ENCODE results near the gene GALNTL6. TPM values are rescaled to one million over a fixed set of nuclear protein-coding genes. Genes with fewer than 3 reads are reported as not detected.

GALNTL6 gene
- total RNA-seq, 1 donor from 2014 or later, result not detected

- FAIRE-seq (no peak), DNase-seq (ENCODE audit: low read depth) (no peak)
- Histone ChIP-seq H3K36me3 (ENCODE audit: control insufficient read depth, insufficient read depth, low read length) (no peaks in the 10 kb centered on the region), H3K4me3 (ENCODE audit: low read depth, low read length) (no peak overlapping the region), H3K27me3 (ENCODE audit: control insufficient read depth, insufficient read depth, low read length) (no peaks in the 10 kb centered on the region)
- TF ChIP-seq CTCF (IDR thresholded peaks at IDR 0.05; ENCODE audit: insufficient read depth, low read length, severe bottlenecking), result no peak
These were observed 708.5 kb downstream of the GALNTL6 start for GRCh38 chr4:172521680-172522079.

GRCh38 chr4:172543249-172543648 is 730.0 kb downstream of the GALNTL6 start:
- FAIRE-seq (no peak), DNase-seq (ENCODE audit: low read depth) (no peak)
- Histone ChIP-seq H3K4me3 (ENCODE audit: low read depth, low read length) (no peak overlapping the region), H3K36me3 (ENCODE audit: control insufficient read depth, insufficient read depth, low read length) (no peaks in the 10 kb centered on the region), H3K27me3 (ENCODE audit: control insufficient read depth, insufficient read depth, low read length) (no peaks in the 10 kb centered on the region)
- no peak for TF ChIP-seq CTCF (IDR thresholded peaks at IDR 0.05; ENCODE audit: insufficient read depth, low read length, severe bottlenecking)

DNA sequence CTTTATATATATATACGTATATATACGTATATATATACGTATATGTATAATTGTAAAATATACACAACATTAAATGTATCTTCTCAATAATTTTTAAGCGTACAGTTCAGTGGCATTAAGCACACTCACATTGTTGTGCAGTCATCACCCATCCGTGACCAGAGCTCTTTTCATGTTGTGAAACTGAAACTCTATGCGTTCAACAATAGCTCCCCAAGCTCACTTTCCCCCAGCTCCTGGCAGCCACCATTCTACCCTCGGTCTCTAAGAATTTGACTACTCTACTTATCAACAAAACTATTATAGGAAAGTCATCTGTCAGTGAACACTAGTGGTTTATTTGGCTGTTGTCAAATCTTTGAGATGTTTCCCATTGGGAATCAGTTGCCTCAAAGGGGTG is 733.6 kb downstream of the GALNTL6 start:
- Histone ChIP-seq H3K36me3 (ENCODE audit: control insufficient read depth, insufficient read depth, low read length) (no peaks in the 10 kb centered on the region), H3K27me3 (ENCODE audit: control insufficient read depth, insufficient read depth, low read length) (no peaks in the 10 kb centered on the region), H3K4me3 (ENCODE audit: low read depth, low read length) (no peak overlapping the region)
- DNase-seq (ENCODE audit: low read depth) (no peak), FAIRE-seq (no peak)
- TF ChIP-seq CTCF (IDR thresholded peaks at IDR 0.05; ENCODE audit: insufficient read depth, low read length, severe bottlenecking), result no peak

- H3K36me3 ChIP-seq (ENCODE audit: control insufficient read depth, insufficient read depth, low read length), result no peaks in the 10 kb centered on the region
- FAIRE-seq (no peak), DNase-seq (ENCODE audit: low read depth) (no peak)
- H3K4me3 ChIP-seq (ENCODE audit: low read depth, low read length), result no peak overlapping the region
- H3K27me3 ChIP-seq (ENCODE audit: control insufficient read depth, insufficient read depth, low read length), result no peaks in the 10 kb centered on the region
- no peak for TF ChIP-seq CTCF (IDR thresholded peaks at IDR 0.05; ENCODE audit: insufficient read depth, low read length, severe bottlenecking)
These were observed 734.5 kb downstream of the GALNTL6 start for GRCh38 chr4:172547724-172548123.

- H3K36me3 ChIP-seq (ENCODE audit: control insufficient read depth, insufficient read depth, low read length), result no peaks in the 10 kb centered on the region
- DNase-seq (ENCODE audit: low read depth), result no peak
- FAIRE-seq, result no peak
- no peaks in the 10 kb centered on the region for H3K27me3 ChIP-seq (ENCODE audit: control insufficient read depth, insufficient read depth, low read length)
- TF ChIP-seq CTCF (IDR thresholded peaks at IDR 0.05; ENCODE audit: insufficient read depth, low read length, severe bottlenecking), result no peak
- H3K4me3 ChIP-seq (ENCODE audit: low read depth, low read length), result no peak overlapping the region
These were observed 740.0 kb downstream of the GALNTL6 start for GRCh38 chr4:172553216-172553615.

DNA sequence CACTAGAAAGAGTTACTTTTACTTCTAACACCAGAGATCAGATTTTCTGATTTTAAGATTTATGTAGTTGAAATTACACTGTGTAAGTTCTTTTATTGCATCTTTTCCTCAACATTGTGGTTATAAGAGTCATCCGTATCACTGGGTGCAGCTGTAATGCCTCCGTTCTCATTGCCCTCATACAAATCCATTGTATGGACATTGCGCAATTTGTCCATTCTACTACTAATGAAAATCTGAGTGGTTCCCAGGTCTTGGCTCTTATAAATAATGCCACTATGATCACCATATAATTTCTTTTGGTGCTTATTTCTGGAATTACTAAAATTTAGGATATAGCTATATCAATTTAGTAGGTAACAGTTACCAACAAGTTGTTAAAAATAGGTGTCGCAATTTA is 741.4 kb downstream of the GALNTL6 start:
- DNase-seq (ENCODE audit: low read depth) (no peak), FAIRE-seq (no peak)
- H3K4me3 ChIP-seq (ENCODE audit: low read depth, low read length), result no peak overlapping the region
- H3K36me3 ChIP-seq (ENCODE audit: control insufficient read depth, insufficient read depth, low read length), result no peaks in the 10 kb centered on the region
- no peaks in the 10 kb centered on the region for H3K27me3 ChIP-seq (ENCODE audit: control insufficient read depth, insufficient read depth, low read length)
- no peak for TF ChIP-seq CTCF (IDR thresholded peaks at IDR 0.05; ENCODE audit: insufficient read depth, low read length, severe bottlenecking)
